CD14-positive monocyte (primary cell): ENCODE measurements around the gene DCHS1. TPM values are rescaled to one million over a fixed set of nuclear protein-coding genes. Genes with fewer than 3 reads are reported as not detected.

Source experiments
- DNase-seq, 3 donors: peaks; one replicate each; pipeline ENCODE4 v3.0.0-alpha.2; 2011 to 2022
- H2AFZ ChIP-seq: 2 replicates; pipeline ENCODE4 v1.6.0; 2012; ENCODE audit warnings: mild to moderate bottlenecking, low read depth, low read length, inconsistent platforms; ENCODE audit not compliant: insufficient read depth, poor library complexity, severe bottlenecking
- H3K27ac ChIP-seq, 2 donors: 1 replicate in 1 of 2; 2 replicates in 1 of 2; pipeline ENCODE4 v1.5.1; 2012 to 2013; ENCODE audit warnings: low read length in 2 of 2, control low read depth in 1 of 2, inconsistent platforms in 1 of 2, low read depth in 1 of 2, mild to moderate bottlenecking in 1 of 2
- H3K27me3 ChIP-seq, 2 donors: one replicate each; pipeline versions ENCODE4 v1.6.0 to v1.6.1; 2011 to 2013; ENCODE audit warnings: low read length in 2 of 2; ENCODE audit not compliant: control insufficient read depth in 2 of 2, insufficient read depth in 2 of 2
- H3K36me3 ChIP-seq, 2 donors: replicated peaks in 1 of 2; 1 replicate in 1 of 2; 2 replicates in 1 of 2; pipeline versions ENCODE4 v1.5.1 to v1.6.1; 2012 to 2013; ENCODE audit warnings: low read length in 2 of 2, control low read depth in 1 of 2, inconsistent platforms in 1 of 2, mild to moderate bottlenecking in 1 of 2; ENCODE audit not compliant: insufficient read depth in 2 of 2, control insufficient read depth in 1 of 2
- H3K4me1 ChIP-seq, 2 donors: 1 replicate in 1 of 2; 2 replicates in 1 of 2; pipeline versions ENCODE4 v1.5.1 to v1.6.1; 2012 to 2013; ENCODE audit warnings: low read length in 2 of 2, control low read depth in 1 of 2, inconsistent platforms in 1 of 2, mild to moderate bottlenecking in 1 of 2, moderate library complexity in 1 of 2; ENCODE audit not compliant: insufficient read depth in 2 of 2, control insufficient read depth in 1 of 2
- H3K4me2 ChIP-seq: replicated peaks from 2 replicates; pipeline ENCODE3; 2012; ENCODE audit warnings: low read length, moderate library complexity, mild to moderate bottlenecking; ENCODE audit not compliant: poor library complexity, severe bottlenecking; ENCODE audit errors: extremely low read depth
- H3K4me3 ChIP-seq, 3 experiments: fragments of 200-600 bp in 1 of 3; sonication (generic) in 1 of 3; replicated peaks in 1 of 3; 1 replicate in 2 of 3; 2 replicates in 1 of 3; pipeline ENCODE4 v1.5.1; 2011 to 2013; ENCODE audit warnings: low read length in 3 of 3, mild to moderate bottlenecking in 3 of 3, control low read depth in 2 of 3, low read depth in 2 of 3, inconsistent platforms in 1 of 3, moderate library complexity in 1 of 3
- H3K79me2 ChIP-seq: 2 replicates; pipeline ENCODE4 v1.6.0; 2012; ENCODE audit warnings: mild to moderate bottlenecking, control low read depth, inconsistent platforms, low read length, moderate library complexity; ENCODE audit not compliant: insufficient read depth
- H3K9ac ChIP-seq: 2 replicates; pipeline ENCODE4 v1.6.0; 2017; ENCODE audit warnings: low read length, mild to moderate bottlenecking; ENCODE audit not compliant: insufficient read depth, poor library complexity, severe bottlenecking
- H3K9me3 ChIP-seq, 2 donors: replicated peaks in 1 of 2; 1 replicate in 1 of 2; 2 replicates in 1 of 2; pipeline versions ENCODE4 v1.5.1 to v1.6.1; 2012 to 2013; ENCODE audit warnings: low read length in 2 of 2, control low read depth in 1 of 2; ENCODE audit not compliant: control insufficient read depth in 1 of 2, insufficient read depth in 1 of 2
- H4K20me1 ChIP-seq: 2 replicates; pipeline ENCODE4 v1.6.0; 2012; ENCODE audit warnings: mild to moderate bottlenecking, low read length, control low read depth, moderate library complexity; ENCODE audit not compliant: insufficient read depth
- H3K27ac Mint-ChIP-seq, 7 donors: one replicate each; pipeline ENCODE4 v1.8.0; 2020; ENCODE audit warnings: mild to moderate bottlenecking in 7 of 7, mixed read lengths in 7 of 7, moderate library complexity in 6 of 7, inconsistent platforms in 2 of 7
- H3K27me3 Mint-ChIP-seq, 3 donors: one replicate each; pipeline ENCODE4 v1.8.0; 2021 to 2022; ENCODE audit warnings: low read depth in 3 of 3, mild to moderate bottlenecking in 3 of 3, mixed read lengths in 3 of 3, moderate library complexity in 3 of 3, inconsistent platforms in 1 of 3
- H3K36me3 Mint-ChIP-seq, 2 donors: one replicate each; pipeline ENCODE4 v1.8.0; 2020; ENCODE audit warnings: mixed read lengths in 2 of 2, inconsistent platforms in 1 of 2, mild to moderate bottlenecking in 1 of 2
- H3K4me1 Mint-ChIP-seq: one replicate; pipeline ENCODE4 v1.8.0; 2020; ENCODE audit warnings: mild to moderate bottlenecking, mixed read lengths
- H3K4me3 Mint-ChIP-seq, 2 donors: one replicate each; pipeline ENCODE4 v1.8.0; 2020; ENCODE audit warnings: mild to moderate bottlenecking in 2 of 2, mixed read lengths in 2 of 2, moderate library complexity in 1 of 2
- H3K9me3 Mint-ChIP-seq, 7 donors: one replicate each; pipeline ENCODE4 v1.8.0; 2020 to 2022; ENCODE audit warnings: mixed read lengths in 7 of 7, mild to moderate bottlenecking in 6 of 7, moderate library complexity in 6 of 7, inconsistent platforms in 2 of 7
- WGBS: methylation state at CpG from one replicate; pipeline ENCODE4 v1.1.5; 2013; ENCODE audit warnings: missing lambda C conversion rate; ENCODE audit not compliant: insufficient coverage; 5-methylcytosine and 5-hydroxymethylcytosine counted together
- intact Hi-C, 2 donors: fragments of 100-400 bp; cut with micrococcal nuclease; formaldehyde crosslinking; loops; one replicate each; pipeline versions ENCODE4 v1.15.0 to v1.15.1; 2023
- polyA plus RNA-seq, 3 donors: library from polyadenylated mRNA; depleted of rRNA in 1 of 3; unstranded in 2 of 3; stranded (reverse) in 1 of 3; fragments of 300-500 nt in 2 of 3; fragments of >200 nt in 1 of 3; fragmentation: Illumina TruSeq in 2 of 3; gene quantifications; 1 replicate in 2 of 3; 2 replicates in 1 of 3; pipeline ENCODE4 v1.2.3, GENCODE V29; 2012 to 2021
- TF ChIP-seq, protein P1 (sequence below): fragments of 200-600 bp; IDR thresholded peaks from one replicate; pipeline ENCODE4 v1.8.0; 2022; ENCODE audit warnings: antibody characterized with exemption, mild to moderate bottlenecking

Gene DCHS1
- polyA plus RNA-seq, 3 donors = 0.01 to 0.88 (median 0.02) TPM

DNA sequence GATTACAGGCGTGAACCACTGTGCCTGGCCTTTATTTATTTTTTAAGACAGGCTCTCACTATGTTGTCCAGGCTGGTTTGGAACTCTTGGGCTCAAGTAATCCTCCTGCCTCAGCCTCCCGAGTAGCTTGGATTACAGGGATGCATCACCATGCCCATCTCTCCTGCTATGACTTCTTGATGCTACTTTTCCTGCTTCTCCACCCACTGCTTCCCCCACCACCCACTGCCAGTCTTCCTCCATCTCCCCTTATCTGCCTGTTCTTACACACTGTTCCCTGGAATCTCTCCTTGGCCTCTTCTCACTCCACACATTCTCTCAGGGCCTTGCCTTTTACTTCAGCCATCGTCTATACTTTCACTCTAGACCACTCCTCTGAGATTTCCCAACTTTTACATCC lies 19.1 kb downstream of the DCHS1 start:
- WGBS = 89% methylated on average over 3 of the region's 3 CpGs
- Mint-ChIP-seq H3K36me3 (no peaks in the 10 kb centered on the region), H3K27ac (no peak overlapping the region), H3K27me3 (no peaks in the 10 kb centered on the region), H3K4me1 (no peaks in the 10 kb centered on the region), H3K4me3 (no peak overlapping the region), H3K9me3 (no peaks in the 10 kb centered on the region)
- DNase-seq = no peak
- TF ChIP-seq, protein P1, sequence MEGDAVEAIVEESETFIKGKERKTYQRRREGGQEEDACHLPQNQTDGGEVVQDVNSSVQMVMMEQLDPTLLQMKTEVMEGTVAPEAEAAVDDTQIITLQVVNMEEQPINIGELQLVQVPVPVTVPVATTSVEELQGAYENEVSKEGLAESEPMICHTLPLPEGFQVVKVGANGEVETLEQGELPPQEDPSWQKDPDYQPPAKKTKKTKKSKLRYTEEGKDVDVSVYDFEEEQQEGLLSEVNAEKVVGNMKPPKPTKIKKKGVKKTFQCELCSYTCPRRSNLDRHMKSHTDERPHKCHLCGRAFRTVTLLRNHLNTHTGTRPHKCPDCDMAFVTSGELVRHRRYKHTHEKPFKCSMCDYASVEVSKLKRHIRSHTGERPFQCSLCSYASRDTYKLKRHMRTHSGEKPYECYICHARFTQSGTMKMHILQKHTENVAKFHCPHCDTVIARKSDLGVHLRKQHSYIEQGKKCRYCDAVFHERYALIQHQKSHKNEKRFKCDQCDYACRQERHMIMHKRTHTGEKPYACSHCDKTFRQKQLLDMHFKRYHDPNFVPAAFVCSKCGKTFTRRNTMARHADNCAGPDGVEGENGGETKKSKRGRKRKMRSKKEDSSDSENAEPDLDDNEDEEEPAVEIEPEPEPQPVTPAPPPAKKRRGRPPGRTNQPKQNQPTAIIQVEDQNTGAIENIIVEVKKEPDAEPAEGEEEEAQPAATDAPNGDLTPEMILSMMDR = no peak
- peak overlapping the region; percentile 80 to 93 for H3K27ac ChIP-seq
- no peaks in the 10 kb centered on the region for H3K9me3 ChIP-seq
- no peaks in the 10 kb centered on the region for H3K36me3 ChIP-seq
- no peaks in the 10 kb centered on the region for H4K20me1 ChIP-seq
- no peak overlapping the region for H3K4me3 ChIP-seq
- H2AFZ ChIP-seq = no peak overlapping the region
- intact Hi-C loops = loop anchor here in 1 of 2 donors (5.0 kb wide), 1 partner anchor 34 kb away; the partner anchor contains the start of genes ILK and RRP8
- no peak overlapping the region for H3K9ac ChIP-seq
- H3K79me2 ChIP-seq = no peaks in the 10 kb centered on the region
- peaks cover 37 to 40% of the 10 kb centered on the region in 2 donors for H3K4me1 ChIP-seq
- H3K27me3 ChIP-seq = no peaks in the 10 kb centered on the region
- no peak overlapping the region for H3K4me2 ChIP-seq

- Histone ChIP-seq H3K27me3 (no peaks in the 10 kb centered on the region), H3K9ac (peak overlapping the region; percentile 47), H3K4me2 (peak overlapping the region; percentile 51), H3K9me3 (no peaks in the 10 kb centered on the region), H4K20me1 (no peaks in the 10 kb centered on the region), H3K4me1 (peaks cover 37 to 40% of the 10 kb centered on the region in 2 donors), H3K79me2 (no peaks in the 10 kb centered on the region), H3K4me3 (peak overlapping the region in 1 of 3 experiments; percentile 35), H3K27ac (peak overlapping the region; percentile 80 to 93), H2AFZ (peak overlapping the region; percentile 80), H3K36me3 (no peaks in the 10 kb centered on the region)
- H3K9me3 Mint-ChIP-seq = peaks cover 0 to 3% (median 0%) of the 10 kb centered on the region in 7 donors
- TF ChIP-seq, protein P1 = no peak
- DNase-seq = peak; percentile 67 to 84 (median 83)
- H3K4me1 Mint-ChIP-seq = no peaks in the 10 kb centered on the region
- H3K27me3 Mint-ChIP-seq = peaks cover 0 to 2% (median 0%) of the 10 kb centered on the region in 3 donors
- H3K27ac Mint-ChIP-seq = peak overlapping the region in 1 of 7 donors; percentile 22
- no peaks in the 10 kb centered on the region for H3K36me3 Mint-ChIP-seq
- intact Hi-C loops = loop anchor here in 1 of 2 donors (5.0 kb wide), 1 partner anchor 33 kb away; the partner anchor contains the start of genes ILK and RRP8
- 5% methylated on average over 4 of the region's 10 CpGs for WGBS
- H3K4me3 Mint-ChIP-seq = peak overlapping the region in 1 of 2 donors; percentile 17
These were observed 20.3 kb downstream of the DCHS1 start for GRCh38 chr11:6635082-6635932.
